Stimulated activated CD4-positive, alpha-beta T cell treated with anti-CD3 and anti-CD28 coated beads, Interleukin-4, amount 100 ng/mL, for 1 hour (primary cell): ENCODE measurements around the gene RASGEF1B.

ENCODE experiments used
- DNase-seq: peaks from one replicate; pipeline ENCODE4 v3.0.0-alpha.2; 2020

Gene RASGEF1B

GRCh38 chr4:81471588-81472280 is at the start of gene RASGEF1B:
RASGEF1B (minus strand) TSS chr4:81471907; CDS start chr4:81459508, 12,399 bp downstream.
- DNase-seq, result peak; percentile 97

- DNase-seq, result no peak
Measured at GRCh38 chr4:81519856-81520255, 48.1 kb upstream of the RASGEF1B start.

- no peak for DNase-seq
Measured at GRCh38 chr4:81519427-81519773, 47.7 kb upstream of the RASGEF1B start.

GRCh38 chr4:81518762-81519426 is 47.2 kb upstream of the RASGEF1B start:
- DNase-seq, result no peak

GRCh38 chr4:81516241-81516640 is 44.5 kb upstream of the RASGEF1B start:
- no peak for DNase-seq

- no peak for DNase-seq
Measured at GRCh38 chr4:81512757-81513501, 41.2 kb upstream of the RASGEF1B start.

- no peak for DNase-seq
Measured at GRCh38 chr4:81512001-81512756, 40.5 kb upstream of the RASGEF1B start.

GRCh38 chr4:81510643-81511178 is 39.0 kb upstream of the RASGEF1B start:
- DNase-seq, result no peak

GRCh38 chr4:81509822-81510221 is 38.1 kb upstream of the RASGEF1B start:
- DNase-seq, result no peak

- no peak for DNase-seq
Measured at GRCh38 chr4:81509191-81509590, 37.5 kb upstream of the RASGEF1B start.

- DNase-seq, result no peak
Measured at GRCh38 chr4:81508411-81509185, 36.9 kb upstream of the RASGEF1B start.

GRCh38 chr4:81507530-81507929 is 35.8 kb upstream of the RASGEF1B start:
- DNase-seq, result no peak

GRCh38 chr4:81506731-81507130 is 35.0 kb upstream of the RASGEF1B start:
- no peak for DNase-seq

- DNase-seq, result no peak
Measured at GRCh38 chr4:81505726-81506125, 34.0 kb upstream of the RASGEF1B start.

- DNase-seq, result peak; percentile 63
Measured at GRCh38 chr4:81505004-81505598, 33.4 kb upstream of the RASGEF1B start.

GRCh38 chr4:81504112-81505003 is 32.7 kb upstream of the RASGEF1B start:
- no peak for DNase-seq

GRCh38 chr4:81503586-81503985 is 31.9 kb upstream of the RASGEF1B start:
- no peak for DNase-seq

- no peak for DNase-seq
Measured at GRCh38 chr4:81502564-81502963, 30.9 kb upstream of the RASGEF1B start.

GRCh38 chr4:81499840-81500239 is 28.1 kb upstream of the RASGEF1B start:
- DNase-seq, result no peak

GRCh38 chr4:81498551-81499099 is 26.9 kb upstream of the RASGEF1B start:
- no peak for DNase-seq
